ENCODE results near the gene LRMDA. TPM values are rescaled to one million over a fixed set of nuclear protein-coding genes. Genes with fewer than 3 reads are reported as not detected.

The LRMDA gene
- total and polyA plus RNA-seq, 2 of the 13 experiments (the other 11 are each of a cell fraction or from before 2014, with no cell fraction given), result 13.4 to 22.0 TPM

DNA sequence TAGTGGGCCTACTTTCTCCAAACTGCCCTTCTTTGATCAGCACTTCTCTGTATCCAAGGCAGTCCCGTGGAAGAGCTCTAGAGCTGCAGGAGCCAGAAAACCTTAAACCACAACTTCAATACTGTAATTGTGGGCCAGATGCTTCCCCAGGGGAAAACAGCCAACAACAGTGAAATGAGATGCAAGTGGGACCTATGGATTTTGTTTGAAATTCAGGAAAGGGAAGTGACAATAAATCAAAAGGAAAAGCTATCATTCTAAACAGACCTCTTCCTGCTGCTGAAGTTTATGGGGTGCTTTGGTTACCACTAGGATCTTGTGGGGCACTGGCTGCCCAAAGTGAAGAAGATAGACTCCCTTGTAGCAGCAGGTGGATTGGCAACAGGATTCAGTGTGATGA is 1031.7 kb downstream of the LRMDA start:
- ChIA-PET POLR2A (no interaction called here), CTCF (ENCODE audit: low intra/inter-chr PET ratio, low total read pairs) (no interaction called here)
- FAIRE-seq, result no peak
- Histone ChIP-seq H4K20me1 (ENCODE audit: insufficient read depth, low read length) (no peaks in the 10 kb centered on the region), H3K4me2 (ENCODE audit: low read depth, low read length) (no peak overlapping the region), H3K27ac (ENCODE audit: extremely low read length, insufficient read depth, low read length) (no peak overlapping the region), H2AFZ (ENCODE audit: low read length) (no peak overlapping the region), H3K9ac (ENCODE audit: insufficient read depth, low read depth, low read length) (no peak overlapping the region), H3K4me1 (ENCODE audit: insufficient read depth, low read length) (peaks cover 21% of the 10 kb centered on the region), H3K9me3 (ENCODE audit: low read length) (no peaks in the 10 kb centered on the region), H3K4me3 (replicated peaks in 1 of 3; ENCODE audit: insufficient read depth in 1 of 3, low read depth in 2 of 3, low read length in 3 of 3) (no peak overlapping the region), H3K36me3 (replicated peaks in 1 of 2; ENCODE audit: control insufficient read depth in 1 of 2, insufficient read depth in 2 of 2, low read length in 2 of 2) (no peaks in the 10 kb centered on the region), H3K79me2 (ENCODE audit: insufficient read depth, low read length) (no peaks in the 10 kb centered on the region), H3K27me3 (ENCODE audit: control insufficient read depth in 1 of 2, insufficient read depth in 2 of 2, low read length in 2 of 2) (no peaks in the 10 kb centered on the region)
- no TSS peak for BruUV-seq (replicated peaks)
- in situ Hi-C loops (cut with HindIII; ENCODE audit: extremely low pct_ligation_motif_present, low pct_unique_long_range_greater_than_20kb), result no loop called here
- intact Hi-C loops (cut with micrococcal nuclease; ENCODE audit: unreplicated experiment), result no loop called here
- ATAC-seq, result no peak
- no peak for DNase-seq (ENCODE audit: low spot score)
- WGBS (ENCODE audit: low lambda C conversion rate), result 100% methylated on average over 1 of the region's 1 CpG
- TF ChIP-seq ZNF589 (CRISPR knock-in tag; conservative IDR thresholded peaks at IDR 0.05) (no peak), RFX1 (IDR thresholded peaks at IDR 0.05) (no peak), ZBTB3 (CRISPR knock-in tag; IDR thresholded peaks at IDR 0.05; ENCODE audit: borderline replicate concordance, low read depth) (no peak), ZBTB21 (CRISPR knock-in tag; IDR thresholded peaks at IDR 0.05) (no peak), SIN3B (IDR thresholded peaks at IDR 0.05; ENCODE audit: low read length) (no peak), ZNF44 (CRISPR knock-in tag; IDR thresholded peaks at IDR 0.05) (no peak), ZSCAN20 (CRISPR knock-in tag; IDR thresholded peaks at IDR 0.05; ENCODE audit: borderline replicate concordance) (no peak), MED8 (CRISPR knock-in tag; IDR thresholded peaks at IDR 0.05; ENCODE audit: insufficient replicate concordance) (no peak), ZNF891 (CRISPR knock-in tag; IDR thresholded peaks at IDR 0.05) (no peak), PHB2 (IDR thresholded peaks at IDR 0.05; ENCODE audit: partially characterized antibody) (no peak), TBL1XR1 (IDR thresholded peaks at IDR 0.05; ENCODE audit: borderline replicate concordance, low read length, partially characterized antibody) (no peak), TSC22D2 (CRISPR knock-in tag; IDR thresholded peaks at IDR 0.05; ENCODE audit: borderline replicate concordance) (no peak), ZKSCAN8 (CRISPR knock-in tag; IDR thresholded peaks at IDR 0.05; ENCODE audit: borderline replicate concordance) (no peak), MEIS2 (CRISPR knock-in tag; IDR thresholded peaks at IDR 0.05) (no peak), SOX6 (IDR thresholded peaks at IDR 0.05) (no peak), SOX6 (CRISPR knock-in tag; IDR thresholded peaks at IDR 0.05) (no peak), ZFP82 (CRISPR knock-in tag; IDR thresholded peaks at IDR 0.05; ENCODE audit: borderline replicate concordance) (no peak)

All from HepG2 (cell line).